AG04450 (cell line): ENCODE data around the gene BEND2. TPM values are rescaled to one million over a fixed set of nuclear protein-coding genes. Genes with fewer than 3 reads are reported as not detected.
"Not testable (repeated sequence)": the region's sequence is repeated elsewhere in the genome, so short reads cannot be mapped to it uniquely, and the experiment has no call there.

ENCODE experiments used
- CTCF ChIA-PET: fragments of 300-600, 350-600 bp; formaldehyde crosslinking; extraction: SDS; loops from one replicate; lab custom pipeline; 2022; ENCODE audit warnings: antibody characterized with exemption, inconsistent platforms; lab: Charles Lee
- POLR2A ChIA-PET: fragments of 350-600 bp; formaldehyde crosslinking; extraction: SDS; loops from one replicate; lab custom pipeline; 2021; ENCODE audit warnings: antibody characterized with exemption, inconsistent platforms; lab: Yijun Ruan, JAX
- DNase-seq: peaks from one replicate; pipeline ENCODE4 v3.0.0-alpha.2; 2011; ENCODE audit warnings: low read depth, low spot score
- H3K27ac ChIP-seq: one replicate; pipeline ENCODE4 v1.5.1; 2012; ENCODE audit warnings: low read depth, low read length, control low read depth
- H3K27me3 ChIP-seq: one replicate; pipeline ENCODE4 v1.6.0; 2012; ENCODE audit warnings: low read length; ENCODE audit not compliant: control insufficient read depth, insufficient read depth
- H3K4me3 ChIP-seq: 2 replicates; pipeline ENCODE4 v1.5.1; 2011; ENCODE audit warnings: mild to moderate bottlenecking, low read depth, low read length, control low read depth
- H3K9me3 ChIP-seq: 2 replicates; pipeline ENCODE4 v1.5.1; 2012; ENCODE audit warnings: low read length; ENCODE audit not compliant: control insufficient read depth, insufficient read depth
- polyA minus RNA-seq: library from RNA; depleted of rRNA, polyadenylated mRNA; stranded (reverse); fragments of >200 nt; gene quantifications from 2 replicates; pipeline ENCODE4 v1.2.3, GENCODE V29; 2011; rRNA and poly(A)+ RNA removed
- polyA plus RNA-seq: library from polyadenylated mRNA; depleted of rRNA; stranded (reverse); fragments of >200 nt; gene quantifications from 2 replicates; pipeline ENCODE4 v1.2.3, GENCODE V29; 2011; rRNA removed
- TF ChIP-seq, protein P1 (sequence below): IDR thresholded peaks from 2 replicates; pipeline ENCODE4 v1.5.1; 2011; ENCODE audit warnings: low read depth, low read length, control low read depth, inconsistent platforms

BEND2 gene
- not detected in 2 replicates for polyA plus RNA-seq
- not detected in 2 replicates for polyA minus RNA-seq

DNA sequence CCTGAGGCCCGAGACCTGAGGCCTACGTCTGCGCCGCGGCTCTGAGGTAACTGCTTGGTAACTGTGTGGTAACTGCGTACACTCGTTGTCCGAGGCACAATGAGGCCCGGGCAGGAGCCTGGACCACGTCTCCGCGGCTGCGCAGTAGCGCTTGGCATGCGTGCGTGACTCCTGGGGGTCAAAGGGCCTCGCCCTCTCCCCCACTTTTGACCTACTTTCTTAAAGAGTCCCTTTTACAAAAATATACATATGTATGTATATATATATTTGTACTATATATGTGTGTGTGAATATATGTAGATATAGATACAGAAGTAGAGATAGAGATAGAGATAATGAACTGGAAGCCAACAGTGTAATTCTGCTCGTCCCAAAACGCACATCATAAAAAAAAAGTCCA lies at the start of gene BEND2:
Gene BEND2, minus strand, starts transcription at position 101 of the 400 bp plus-strand sequence. CDS start 136 bp downstream, outside the sequence.
- POLR2A ChIA-PET = no interaction called here
- H3K27ac ChIP-seq = no peak within 1 kb of the TSS
- TF ChIP-seq, protein P1, sequence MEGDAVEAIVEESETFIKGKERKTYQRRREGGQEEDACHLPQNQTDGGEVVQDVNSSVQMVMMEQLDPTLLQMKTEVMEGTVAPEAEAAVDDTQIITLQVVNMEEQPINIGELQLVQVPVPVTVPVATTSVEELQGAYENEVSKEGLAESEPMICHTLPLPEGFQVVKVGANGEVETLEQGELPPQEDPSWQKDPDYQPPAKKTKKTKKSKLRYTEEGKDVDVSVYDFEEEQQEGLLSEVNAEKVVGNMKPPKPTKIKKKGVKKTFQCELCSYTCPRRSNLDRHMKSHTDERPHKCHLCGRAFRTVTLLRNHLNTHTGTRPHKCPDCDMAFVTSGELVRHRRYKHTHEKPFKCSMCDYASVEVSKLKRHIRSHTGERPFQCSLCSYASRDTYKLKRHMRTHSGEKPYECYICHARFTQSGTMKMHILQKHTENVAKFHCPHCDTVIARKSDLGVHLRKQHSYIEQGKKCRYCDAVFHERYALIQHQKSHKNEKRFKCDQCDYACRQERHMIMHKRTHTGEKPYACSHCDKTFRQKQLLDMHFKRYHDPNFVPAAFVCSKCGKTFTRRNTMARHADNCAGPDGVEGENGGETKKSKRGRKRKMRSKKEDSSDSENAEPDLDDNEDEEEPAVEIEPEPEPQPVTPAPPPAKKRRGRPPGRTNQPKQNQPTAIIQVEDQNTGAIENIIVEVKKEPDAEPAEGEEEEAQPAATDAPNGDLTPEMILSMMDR = no peak
- CTCF ChIA-PET = no interaction called here
- DNase-seq = no peak
- no peaks in the 10 kb centered on the region for H3K27me3 ChIP-seq
- no peak within 1 kb of the TSS for H3K4me3 ChIP-seq
- peaks cover 9% of the 10 kb centered on the region; the same call in 1 of the 2 replicates for H3K9me3 ChIP-seq

DNA sequence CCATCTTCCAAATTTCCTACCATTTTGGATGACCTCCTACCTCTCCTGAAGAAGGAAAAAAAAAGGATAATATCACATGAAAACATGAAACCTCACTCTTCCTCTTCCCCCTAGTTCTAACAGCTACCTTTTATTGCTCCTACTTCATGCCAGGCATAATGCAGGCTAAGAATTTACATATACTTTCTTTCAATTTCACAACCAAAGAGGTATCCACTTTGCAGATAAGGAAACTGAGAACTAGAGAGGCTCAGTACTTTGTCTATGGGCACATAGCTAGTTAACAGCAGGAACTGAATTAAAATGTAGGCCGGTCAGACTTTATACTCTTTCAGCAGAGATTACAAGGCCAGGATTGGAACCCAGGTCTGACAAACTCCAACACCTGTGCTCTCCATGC lies 34.4 kb upstream of the BEND2 start:
- Histone ChIP-seq H3K27me3 (no peaks in the 10 kb centered on the region), H3K27ac (no peak overlapping the region), H3K9me3 (no peaks in the 10 kb centered on the region), H3K4me3 (no peak overlapping the region)
- no peak for DNase-seq
- ChIA-PET POLR2A (no interaction called here), CTCF (no interaction called here)
- TF ChIP-seq, protein P1 = no peak

DNA sequence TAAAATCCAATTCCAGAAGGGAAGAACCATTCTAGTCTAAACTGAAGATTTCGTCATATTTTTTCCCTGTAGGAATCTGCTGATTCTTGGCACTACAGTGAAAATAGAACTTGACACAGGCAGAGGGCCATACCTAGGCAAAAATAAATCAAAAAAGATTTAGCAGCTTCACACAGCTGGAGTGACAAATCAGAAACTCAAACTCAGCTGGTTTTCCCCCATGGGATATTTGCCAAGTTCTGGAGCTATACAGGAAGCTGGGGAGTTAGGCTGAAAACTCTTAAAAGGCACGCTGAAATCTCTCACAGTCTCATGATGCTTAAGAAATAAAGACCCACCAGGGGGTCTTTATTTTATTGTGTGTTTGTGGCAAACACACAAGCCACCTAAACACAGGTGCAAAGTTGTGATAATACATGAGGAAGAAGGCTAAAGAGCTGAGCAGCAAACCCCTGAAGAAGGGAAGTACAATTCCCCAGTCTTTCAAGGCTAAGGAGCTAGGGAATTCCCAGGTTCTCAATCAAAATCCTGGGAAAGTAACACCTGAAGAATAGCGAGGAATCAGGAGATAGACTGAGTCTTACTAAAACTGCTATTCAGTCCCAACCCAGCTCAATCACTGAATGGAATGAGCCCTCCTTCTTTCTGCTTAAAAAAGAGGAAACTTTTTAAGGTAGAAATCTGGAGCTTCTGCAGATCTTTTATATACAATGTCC lies 32.1 kb upstream of the BEND2 start:
- Histone ChIP-seq H3K4me3 (no peak overlapping the region), H3K27me3 (no peaks in the 10 kb centered on the region), H3K9me3 (no peaks in the 10 kb centered on the region), H3K27ac (no peak overlapping the region)
- CTCF ChIA-PET = no interaction called here
- DNase-seq = no peak
- TF ChIP-seq, protein P1 = no peak
- POLR2A ChIA-PET = no interaction called here

DNA sequence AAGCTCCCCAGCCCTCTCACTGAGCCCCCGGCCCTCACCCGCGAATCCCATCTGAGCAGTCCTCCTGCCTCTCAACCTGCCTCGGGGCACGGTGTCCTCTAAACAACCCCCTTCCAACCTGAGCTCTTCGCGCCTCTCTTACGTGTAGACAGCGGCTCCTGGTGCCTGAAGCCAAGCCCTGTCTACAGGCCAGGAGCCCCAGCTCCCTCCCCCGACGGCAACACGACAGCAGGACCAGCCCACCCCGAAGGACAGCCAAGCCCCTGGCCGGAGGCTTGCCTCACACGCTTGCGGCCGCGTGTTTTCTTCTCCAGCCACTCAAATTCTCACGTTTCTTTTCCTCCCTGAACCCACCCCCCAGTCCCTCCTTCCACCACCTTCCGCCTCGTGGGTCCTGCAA lies 9.0 kb upstream of the BEND2 start:
- H3K27ac ChIP-seq, H3K4me3 ChIP-seq, POLR2A ChIA-PET, DNase-seq, H3K27me3 ChIP-seq, CTCF ChIA-PET, H3K9me3 ChIP-seq: not testable (repeated sequence)

DNA sequence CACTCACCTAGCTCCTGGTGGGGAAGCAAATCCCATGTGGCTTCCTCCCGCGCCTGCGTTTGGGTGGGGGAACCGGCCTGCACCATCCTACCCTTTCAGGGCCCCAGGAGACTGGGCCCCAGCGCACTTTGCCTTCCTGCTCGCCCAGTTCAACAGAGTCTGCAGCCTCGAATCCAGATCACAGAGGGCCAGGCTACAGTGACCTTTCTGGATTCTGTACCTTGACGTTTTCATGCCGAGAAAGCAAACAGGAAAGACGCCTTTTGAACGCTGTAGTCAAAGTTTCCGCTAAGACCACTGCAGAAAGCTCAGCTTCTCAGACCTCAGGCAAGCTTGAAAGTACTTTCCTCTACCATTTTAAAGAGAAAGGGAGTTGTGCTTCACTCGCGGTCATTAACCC lies 7.4 kb upstream of the BEND2 start:
- no peak for DNase-seq
- POLR2A ChIA-PET = no interaction called here
- Histone ChIP-seq H3K27ac (no peak overlapping the region), H3K27me3 (no peaks in the 10 kb centered on the region), H3K9me3 (no peaks in the 10 kb centered on the region), H3K4me3 (no peak overlapping the region)
- TF ChIP-seq, protein P1 = no peak
- CTCF ChIA-PET = no interaction called here
